ENCODE results near the gene PIEZO1. TPM values are rescaled to one million over a fixed set of nuclear protein-coding genes. Genes with fewer than 3 reads are reported as not detected.

The PIEZO1 gene
- total RNA-seq, 1 donor from 2014 or later, result 5.5 TPM

GRCh38 chr16:88732172-88732960 lies 52.7 kb downstream of the PIEZO1 start:
- H3K4me3 Mint-ChIP-seq, result no peak overlapping the region
- H3K36me3 Mint-ChIP-seq, result no peaks in the 10 kb centered on the region
- H3F3A ChIP-seq (ENCODE audit: low read depth), result peaks cover 3% of the 10 kb centered on the region
- no peak overlapping the region for H3K4me3 ChIP-seq
- no peak overlapping the region for H3K27ac Mint-ChIP-seq
- no peaks in the 10 kb centered on the region for H3K4me1 ChIP-seq
- no peaks in the 10 kb centered on the region for H3K36me3 ChIP-seq
- no peak overlapping the region for H2AFZ ChIP-seq (replicated peaks)
- H3K4me2 ChIP-seq, result no peak overlapping the region
- peaks cover 10% of the 10 kb centered on the region for H3K4me1 Mint-ChIP-seq
- no peak overlapping the region for H3K9ac ChIP-seq
- no peak overlapping the region for H3K27ac ChIP-seq
- H3K27me3 ChIP-seq, result no peaks in the 10 kb centered on the region
- no peak for DNase-seq (ENCODE audit: low spot score)
- H3K79me2 ChIP-seq (ENCODE audit: low read depth), result no peaks in the 10 kb centered on the region
- no peaks in the 10 kb centered on the region for H3K9me3 ChIP-seq (ENCODE audit: low read depth)
- no peaks in the 10 kb centered on the region for H4K20me1 ChIP-seq (ENCODE audit: low read depth)
- no peaks in the 10 kb centered on the region for H3K9me3 Mint-ChIP-seq
- H3K27me3 Mint-ChIP-seq (ENCODE audit: insufficient read depth, low read depth), result peaks cover 2% of the 10 kb centered on the region
- TF ChIP-seq EZH2phosphoT487 (IDR thresholded peaks at IDR 0.05), result no peak
- no peak for TF ChIP-seq EZH2 (IDR thresholded peaks at IDR 0.05)
- TF ChIP-seq, protein P1, sequence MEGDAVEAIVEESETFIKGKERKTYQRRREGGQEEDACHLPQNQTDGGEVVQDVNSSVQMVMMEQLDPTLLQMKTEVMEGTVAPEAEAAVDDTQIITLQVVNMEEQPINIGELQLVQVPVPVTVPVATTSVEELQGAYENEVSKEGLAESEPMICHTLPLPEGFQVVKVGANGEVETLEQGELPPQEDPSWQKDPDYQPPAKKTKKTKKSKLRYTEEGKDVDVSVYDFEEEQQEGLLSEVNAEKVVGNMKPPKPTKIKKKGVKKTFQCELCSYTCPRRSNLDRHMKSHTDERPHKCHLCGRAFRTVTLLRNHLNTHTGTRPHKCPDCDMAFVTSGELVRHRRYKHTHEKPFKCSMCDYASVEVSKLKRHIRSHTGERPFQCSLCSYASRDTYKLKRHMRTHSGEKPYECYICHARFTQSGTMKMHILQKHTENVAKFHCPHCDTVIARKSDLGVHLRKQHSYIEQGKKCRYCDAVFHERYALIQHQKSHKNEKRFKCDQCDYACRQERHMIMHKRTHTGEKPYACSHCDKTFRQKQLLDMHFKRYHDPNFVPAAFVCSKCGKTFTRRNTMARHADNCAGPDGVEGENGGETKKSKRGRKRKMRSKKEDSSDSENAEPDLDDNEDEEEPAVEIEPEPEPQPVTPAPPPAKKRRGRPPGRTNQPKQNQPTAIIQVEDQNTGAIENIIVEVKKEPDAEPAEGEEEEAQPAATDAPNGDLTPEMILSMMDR (IDR thresholded peaks at IDR 0.05), result no peak

DNA sequence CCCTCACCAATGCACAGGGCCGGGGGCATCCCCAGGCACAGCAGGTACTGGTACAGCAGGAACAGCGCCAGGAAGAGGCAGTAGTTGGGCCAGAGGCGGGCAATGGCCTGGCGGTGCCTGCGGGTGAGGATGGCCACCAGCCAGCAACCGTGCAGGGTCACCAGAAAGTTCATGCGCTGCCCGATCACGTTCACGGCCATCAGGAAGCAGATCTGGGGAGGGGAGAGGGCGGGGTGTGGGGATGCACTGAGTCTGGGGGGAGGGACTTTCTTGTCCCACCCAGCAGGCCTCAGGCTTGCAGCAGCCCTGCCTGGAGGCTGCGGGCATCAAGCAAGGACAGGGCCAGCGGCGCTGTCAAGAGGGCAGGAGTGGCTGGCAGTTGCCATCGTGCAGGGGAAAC lies 53.3 kb downstream of the PIEZO1 start:
- Histone ChIP-seq H3F3A (ENCODE audit: low read depth) (peaks cover 3% of the 10 kb centered on the region), H3K27ac (no peak overlapping the region), H3K36me3 (no peaks in the 10 kb centered on the region), H4K20me1 (ENCODE audit: low read depth) (no peaks in the 10 kb centered on the region), H3K79me2 (ENCODE audit: low read depth) (no peaks in the 10 kb centered on the region), H3K4me2 (no peak overlapping the region), H3K9me3 (ENCODE audit: low read depth) (no peaks in the 10 kb centered on the region), H2AFZ (replicated peaks) (no peak overlapping the region), H3K4me1 (no peaks in the 10 kb centered on the region), H3K27me3 (no peaks in the 10 kb centered on the region), H3K4me3 (no peak overlapping the region), H3K9ac (no peak overlapping the region)
- no peak for DNase-seq (ENCODE audit: low spot score)
- Mint-ChIP-seq H3K4me3 (no peak overlapping the region), H3K36me3 (no peaks in the 10 kb centered on the region), H3K4me1 (peaks cover 10% of the 10 kb centered on the region), H3K27me3 (ENCODE audit: insufficient read depth, low read depth) (peaks cover 2% of the 10 kb centered on the region), H3K9me3 (no peaks in the 10 kb centered on the region), H3K27ac (no peak overlapping the region)
- TF ChIP-seq, protein P1 (IDR thresholded peaks at IDR 0.05), result no peak
- no peak for TF ChIP-seq EZH2phosphoT487 (IDR thresholded peaks at IDR 0.05)
- TF ChIP-seq EZH2 (IDR thresholded peaks at IDR 0.05), result no peak

DNA sequence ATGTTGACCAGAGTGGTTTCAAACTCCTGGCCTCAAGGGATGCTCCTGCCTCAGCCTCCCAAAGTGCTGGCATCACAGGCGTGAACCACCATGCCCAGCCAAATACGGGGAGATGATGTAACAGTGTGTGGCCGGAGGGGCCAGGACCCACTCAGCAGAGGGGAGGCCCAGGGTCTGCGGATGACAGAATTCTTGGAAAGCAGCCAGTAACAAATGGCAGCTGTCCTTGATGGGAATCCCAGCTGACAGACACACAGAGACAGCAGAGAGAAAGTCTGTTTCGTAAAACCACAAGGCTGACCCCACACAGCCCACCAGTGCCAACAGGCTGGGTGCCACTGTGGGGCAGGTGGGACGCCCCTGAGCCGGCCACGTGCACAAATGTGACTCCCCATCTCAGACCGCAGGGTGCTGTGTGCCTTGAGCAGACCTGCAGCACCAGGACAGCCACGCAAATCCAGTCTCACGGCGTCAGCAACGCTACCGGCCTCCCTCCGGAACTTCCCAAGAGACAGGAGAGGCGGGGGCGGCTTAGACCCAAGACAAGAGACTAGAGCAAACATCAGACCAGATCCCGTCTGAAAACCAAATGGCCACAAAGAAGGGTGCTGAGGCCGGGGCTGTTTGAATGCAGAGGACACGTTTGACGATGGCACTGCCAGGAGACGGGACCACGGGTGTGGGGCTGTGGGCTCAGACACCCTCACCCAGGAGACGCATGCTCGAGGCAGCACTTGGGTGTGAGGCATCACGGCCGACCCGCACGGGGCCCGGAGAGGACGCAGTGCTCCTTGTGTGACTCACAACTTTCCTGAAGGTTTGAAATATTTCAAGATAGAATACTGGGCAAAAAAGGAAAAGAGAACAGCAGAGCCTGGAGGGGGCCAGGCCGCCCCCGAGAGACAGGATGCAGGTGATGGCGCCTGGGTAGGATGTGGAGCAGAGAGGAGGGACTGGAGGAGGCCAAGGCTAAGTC lies 54.1 kb downstream of the PIEZO1 start:
- Histone ChIP-seq H3K27ac (no peak overlapping the region), H3K27me3 (no peaks in the 10 kb centered on the region), H3K36me3 (no peaks in the 10 kb centered on the region), H3K4me1 (no peaks in the 10 kb centered on the region), H2AFZ (replicated peaks) (no peak overlapping the region), H3F3A (ENCODE audit: low read depth) (peaks cover 3% of the 10 kb centered on the region), H3K4me2 (no peak overlapping the region), H3K4me3 (no peak overlapping the region), H3K79me2 (ENCODE audit: low read depth) (no peaks in the 10 kb centered on the region), H4K20me1 (ENCODE audit: low read depth) (no peaks in the 10 kb centered on the region), H3K9ac (peak overlapping the region; percentile 27), H3K9me3 (ENCODE audit: low read depth) (no peaks in the 10 kb centered on the region)
- no peaks in the 10 kb centered on the region for H3K36me3 Mint-ChIP-seq
- no peaks in the 10 kb centered on the region for H3K9me3 Mint-ChIP-seq
- H3K27me3 Mint-ChIP-seq (ENCODE audit: insufficient read depth, low read depth), result peaks cover 2% of the 10 kb centered on the region
- peak overlapping the region; percentile 14 for H3K27ac Mint-ChIP-seq
- no peak overlapping the region for H3K4me3 Mint-ChIP-seq
- peaks cover 10% of the 10 kb centered on the region for H3K4me1 Mint-ChIP-seq
- TF ChIP-seq EZH2 (IDR thresholded peaks at IDR 0.05) (no peak), EZH2phosphoT487 (IDR thresholded peaks at IDR 0.05) (no peak)
- no peak for DNase-seq (ENCODE audit: low spot score)
